Natural killer cell (primary cell): ENCODE results near the gene ANXA11. TPM values are rescaled to one million over a fixed set of nuclear protein-coding genes. Genes with fewer than 3 reads are reported as not detected.
A peak's percentile ranks its signal among the peaks of the same experiment; 100 is the strongest.

Source experiments
- ATAC-seq, 3 donors: fragments of 150-1000 bp in 2 of 3; fragments of 200-7000 bp in 1 of 3; cut with Tn5 transposase; 1 replicate in 1 of 3; 2 replicates in 2 of 3; pipeline ENCODE4 v1.10.0; 2021; ENCODE audit warnings: mild to moderate bottlenecking in 2 of 3, moderate library complexity in 2 of 3
- DNase-seq, 2 donors: peaks; one replicate each; pipeline versions ENCODE4 v3.0.0 to v3.0.0-alpha.2; 2013 to 2021; ENCODE audit warnings: mixed read lengths in 1 of 2
- H3K27ac ChIP-seq: one replicate; pipeline ENCODE4 v1.5.1; 2013; ENCODE audit warnings: mild to moderate bottlenecking, low read length
- H3K27me3 ChIP-seq: one replicate; pipeline ENCODE4 v1.6.1; 2013; ENCODE audit warnings: low read length; ENCODE audit not compliant: control insufficient read depth, insufficient read depth
- H3K36me3 ChIP-seq: one replicate; pipeline ENCODE4 v1.6.1; 2013; ENCODE audit warnings: low read length; ENCODE audit not compliant: control insufficient read depth, insufficient read depth
- H3K4me1 ChIP-seq: one replicate; pipeline ENCODE4 v1.6.1; 2013; ENCODE audit warnings: low read length; ENCODE audit not compliant: control insufficient read depth, insufficient read depth
- H3K4me3 ChIP-seq: one replicate; pipeline ENCODE4 v1.5.1; 2013; ENCODE audit warnings: low read length
- H3K9me3 ChIP-seq: one replicate; pipeline ENCODE4 v1.6.1; 2013; ENCODE audit warnings: low read length; ENCODE audit not compliant: control insufficient read depth, insufficient read depth
- H3K27ac Mint-ChIP-seq, 2 donors: one replicate each; pipeline ENCODE4 v1.8.0; 2022; ENCODE audit warnings: mild to moderate bottlenecking in 2 of 2, mixed read lengths in 2 of 2, moderate library complexity in 1 of 2
- H3K27me3 Mint-ChIP-seq, 2 donors: one replicate each; pipeline ENCODE4 v1.8.0; 2022; ENCODE audit warnings: low read depth in 2 of 2, mixed read lengths in 2 of 2
- H3K36me3 Mint-ChIP-seq: one replicate; pipeline ENCODE4 v1.8.0; 2022; ENCODE audit warnings: mixed read lengths
- H3K4me1 Mint-ChIP-seq, 2 donors: one replicate each; pipeline ENCODE4 v1.8.0; 2022; ENCODE audit warnings: mixed read lengths in 2 of 2
- H3K4me3 Mint-ChIP-seq: one replicate; pipeline ENCODE4 v1.8.0; 2022; ENCODE audit warnings: mild to moderate bottlenecking, moderate library complexity, mixed read lengths
- H3K9me3 Mint-ChIP-seq, 2 donors: one replicate each; pipeline ENCODE4 v1.8.0; 2022; ENCODE audit warnings: mixed read lengths in 2 of 2
- WGBS: methylation state at CpG from one replicate; pipeline ENCODE4 v1.1.7; 2013; ENCODE audit warnings: missing lambda C conversion rate; ENCODE audit not compliant: insufficient coverage; 5-methylcytosine and 5-hydroxymethylcytosine counted together
- intact Hi-C: fragments of 100-400 bp; cut with micrococcal nuclease; formaldehyde crosslinking; loops from one replicate; pipeline ENCODE4 v1.14.2; 2022
- total RNA-seq, 4 donors: library from RNA; stranded (reverse); fragments of 120-200 nt in 1 of 4; gene quantifications; one replicate each; pipeline versions ENCODE4 v1.2.3 to v1.2.4, GENCODE V29; 2013 to 2022
- TF ChIP-seq, protein P1 (sequence below): fragments of 200-600 bp; IDR thresholded peaks from one replicate; pipeline ENCODE4 v1.8.0; 2022; ENCODE audit warnings: antibody characterized with exemption

Gene ANXA11
- total RNA-seq, 3 donors from 2014 or later (not counting 1 experiment from before 2014, with no cell fraction given), result 213 to 264 (median 245) TPM

GRCh38 chr10:80176526-80176925 is 28.8 kb downstream of the ANXA11 start:
- Mint-ChIP-seq H3K4me1 (peaks cover 47 to 65% of the 10 kb centered on the region in 2 donors), H3K27ac (peak overlapping the region; percentile 58 to 61), H3K9me3 (no peaks in the 10 kb centered on the region), H3K27me3 (no peaks in the 10 kb centered on the region), H3K4me3 (no peak overlapping the region), H3K36me3 (no peaks in the 10 kb centered on the region)
- no peaks in the 10 kb centered on the region for H3K9me3 ChIP-seq
- DNase-seq (no peak), ATAC-seq (no peak)
- H3K36me3 ChIP-seq, result peaks cover 19% of the 10 kb centered on the region
- H3K4me1 ChIP-seq, result peaks cover 23% of the 10 kb centered on the region
- intact Hi-C loops, result no loop called here
- TF ChIP-seq, protein P1, sequence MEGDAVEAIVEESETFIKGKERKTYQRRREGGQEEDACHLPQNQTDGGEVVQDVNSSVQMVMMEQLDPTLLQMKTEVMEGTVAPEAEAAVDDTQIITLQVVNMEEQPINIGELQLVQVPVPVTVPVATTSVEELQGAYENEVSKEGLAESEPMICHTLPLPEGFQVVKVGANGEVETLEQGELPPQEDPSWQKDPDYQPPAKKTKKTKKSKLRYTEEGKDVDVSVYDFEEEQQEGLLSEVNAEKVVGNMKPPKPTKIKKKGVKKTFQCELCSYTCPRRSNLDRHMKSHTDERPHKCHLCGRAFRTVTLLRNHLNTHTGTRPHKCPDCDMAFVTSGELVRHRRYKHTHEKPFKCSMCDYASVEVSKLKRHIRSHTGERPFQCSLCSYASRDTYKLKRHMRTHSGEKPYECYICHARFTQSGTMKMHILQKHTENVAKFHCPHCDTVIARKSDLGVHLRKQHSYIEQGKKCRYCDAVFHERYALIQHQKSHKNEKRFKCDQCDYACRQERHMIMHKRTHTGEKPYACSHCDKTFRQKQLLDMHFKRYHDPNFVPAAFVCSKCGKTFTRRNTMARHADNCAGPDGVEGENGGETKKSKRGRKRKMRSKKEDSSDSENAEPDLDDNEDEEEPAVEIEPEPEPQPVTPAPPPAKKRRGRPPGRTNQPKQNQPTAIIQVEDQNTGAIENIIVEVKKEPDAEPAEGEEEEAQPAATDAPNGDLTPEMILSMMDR, result no peak
- H3K27ac ChIP-seq, result no peak overlapping the region
- WGBS, result 89% methylated on average over 6 of the region's 6 CpGs
- no peaks in the 10 kb centered on the region for H3K27me3 ChIP-seq
- H3K4me3 ChIP-seq, result no peak overlapping the region

- Mint-ChIP-seq H3K4me3 (no peak overlapping the region), H3K27me3 (no peaks in the 10 kb centered on the region), H3K4me1 (peaks cover 42 to 65% of the 10 kb centered on the region in 2 donors), H3K27ac (peak overlapping the region in 1 of 2 donors; percentile 14), H3K36me3 (no peaks in the 10 kb centered on the region), H3K9me3 (no peaks in the 10 kb centered on the region)
- intact Hi-C loops, result no loop called here
- Histone ChIP-seq H3K9me3 (no peaks in the 10 kb centered on the region), H3K27me3 (no peaks in the 10 kb centered on the region), H3K36me3 (peaks cover 27% of the 10 kb centered on the region), H3K4me3 (no peak overlapping the region), H3K4me1 (peaks cover 18% of the 10 kb centered on the region), H3K27ac (no peak overlapping the region)
- WGBS, result 97% methylated on average over 15 of the region's 15 CpGs
- ATAC-seq, result no peak
- DNase-seq, result no peak
- TF ChIP-seq, protein P1, result no peak
Measured at GRCh38 chr10:80174641-80175395, 30.5 kb downstream of the ANXA11 start.

GRCh38 chr10:80173466-80173865 is 31.9 kb downstream of the ANXA11 start:
- Histone ChIP-seq H3K9me3 (no peaks in the 10 kb centered on the region), H3K36me3 (peaks cover 32% of the 10 kb centered on the region), H3K4me1 (peaks cover 14% of the 10 kb centered on the region), H3K27me3 (no peaks in the 10 kb centered on the region), H3K4me3 (no peak overlapping the region), H3K27ac (no peak overlapping the region)
- TF ChIP-seq, protein P1, result no peak
- Mint-ChIP-seq H3K4me1 (peaks cover 33 to 55% of the 10 kb centered on the region in 2 donors), H3K27ac (peak overlapping the region in 1 of 2 donors; percentile 58), H3K4me3 (no peak overlapping the region), H3K27me3 (no peaks in the 10 kb centered on the region), H3K36me3 (no peaks in the 10 kb centered on the region), H3K9me3 (no peaks in the 10 kb centered on the region)
- intact Hi-C loops, result no loop called here
- WGBS, result 70% methylated on average over 6 of the region's 6 CpGs
- DNase-seq (no peak), ATAC-seq (no peak)
